Activated CD8-positive, alpha-beta T cell treated with anti-CD3 and anti-CD28 coated beads for 36 hours (primary cell): ENCODE results near the gene NBPF1. TPM values are rescaled to one million over a fixed set of nuclear protein-coding genes. Genes with fewer than 3 reads are reported as not detected.
"Not testable (repeated sequence)": the region's sequence is repeated elsewhere in the genome, so short reads cannot be mapped to it uniquely, and the experiment has no call there.

Experiments
- ATAC-seq: fragments of 200-7000 bp; cut with Tn5 transposase; one replicate; pipeline ENCODE4 v1.10.0; 2021; ENCODE audit warnings: mild to moderate bottlenecking, moderate library complexity
- CTCF ChIA-PET: fragments of 350-600 bp; sonication (Branson Sonifier 250); formaldehyde crosslinking; loops from one replicate; lab custom pipeline; 2021; ENCODE audit warnings: antibody characterized with exemption; lab: Charles Lee
- POLR2A ChIA-PET: fragments of 350-600 bp; sonication (Branson Sonifier 250); formaldehyde crosslinking; loops from one replicate; lab custom pipeline; 2021; ENCODE audit warnings: antibody characterized with exemption; lab: Charles Lee
- DNase-seq: peaks from one replicate; pipeline ENCODE4 v3.0.0-alpha.2; 2020
- H3K27ac Mint-ChIP-seq: one replicate; pipeline ENCODE4 v1.8.0; 2021; ENCODE audit warnings: mild to moderate bottlenecking, mixed read lengths
- H3K27me3 Mint-ChIP-seq: one replicate; pipeline ENCODE4 v1.8.0; 2021; ENCODE audit warnings: mixed read lengths
- H3K36me3 Mint-ChIP-seq: one replicate; pipeline ENCODE4 v1.8.0; 2021; ENCODE audit warnings: low read depth, mixed read lengths
- H3K4me1 Mint-ChIP-seq: one replicate; pipeline ENCODE4 v1.8.0; 2021; ENCODE audit warnings: low read depth, mixed read lengths
- H3K4me3 Mint-ChIP-seq: one replicate; pipeline ENCODE4 v1.8.0; 2021; ENCODE audit warnings: mild to moderate bottlenecking, moderate library complexity, mixed read lengths
- H3K9me3 Mint-ChIP-seq: one replicate; pipeline ENCODE4 v1.8.0; 2021; ENCODE audit warnings: mixed read lengths
- CTCF ChIP-seq: fragments of 200-600 bp; IDR thresholded peaks from one replicate; pipeline ENCODE4 v1.8.0; 2022; ENCODE audit warnings: antibody characterized with exemption, mild to moderate bottlenecking
- intact Hi-C: fragments of 100-400 bp; cut with micrococcal nuclease; formaldehyde crosslinking; loops from one replicate; pipeline ENCODE4 v1.10.0; 2022
- total RNA-seq, 2 experiments: library from RNA; stranded (reverse); gene quantifications; one replicate each; pipeline ENCODE4 v1.2.3, GENCODE V29; 2021

NBPF1 gene
- total RNA-seq, 2 experiments from 2014 or later = 2.8 to 3.1 TPM

GRCh38 chr1:16631248-16632043 lies 18.1 kb upstream of the NBPF1 start:
- Mint-ChIP-seq H3K27ac (no peak overlapping the region), H3K4me1 (no peaks in the 10 kb centered on the region), H3K4me3 (no peak overlapping the region), H3K9me3 (no peaks in the 10 kb centered on the region), H3K36me3 (peaks cover 18% of the 10 kb centered on the region), H3K27me3 (no peaks in the 10 kb centered on the region)
- intact Hi-C loops = no loop called here
- no peak for TF ChIP-seq CTCF
- ATAC-seq = no peak
- ChIA-PET CTCF (interaction anchor here (0.7 to 1.2 kb wide), 2 partner anchors 9 to 16 kb away, joined by 4 read pairs; no protein-coding TSS in a partner anchor), POLR2A (no interaction called here)
- peak; percentile 1 for DNase-seq

- Mint-ChIP-seq H3K4me1 (no peaks in the 10 kb centered on the region), H3K4me3 (no peak overlapping the region)
Measured at GRCh38 chr1:16630661-16631247, 17.4 kb upstream of the NBPF1 start.

GRCh38 chr1:16629916-16630530 lies 16.7 kb upstream of the NBPF1 start:
- H3K27me3 Mint-ChIP-seq, H3K27ac Mint-ChIP-seq, H3K9me3 Mint-ChIP-seq, intact Hi-C loops, POLR2A ChIA-PET, H3K4me3 Mint-ChIP-seq, ATAC-seq, H3K4me1 Mint-ChIP-seq: not testable (repeated sequence)
- CTCF ChIA-PET = interaction anchor here (1.2 kb wide), 1 partner anchor 15 kb away, joined by 4 read pairs; no protein-coding TSS in a partner anchor
- H3K36me3 Mint-ChIP-seq = peaks cover 25% of the 10 kb centered on the region
- peak; percentile 1 for DNase-seq

More at GRCh38 chr1:16630661-16631247, 17.4 kb upstream of the NBPF1 start:
- CTCF ChIA-PET = interaction anchor here (0.7 to 1.2 kb wide), 2 partner anchors 9 to 16 kb away, joined by 4 read pairs; no protein-coding TSS in a partner anchor
- Mint-ChIP-seq H3K27me3 (no peaks in the 10 kb centered on the region), H3K27ac (no peak overlapping the region), H3K36me3 (peaks cover 25% of the 10 kb centered on the region), H3K9me3 (no peaks in the 10 kb centered on the region)
- TF ChIP-seq CTCF = no peak
- POLR2A ChIA-PET = no interaction called here
- ATAC-seq = no peak
- DNase-seq = peak; percentile 1
- intact Hi-C loops = no loop called here

GRCh38 chr1:16628361-16629111 lies 15.2 kb upstream of the NBPF1 start:
- Mint-ChIP-seq H3K4me3 (no peak overlapping the region), H3K9me3 (no peaks in the 10 kb centered on the region), H3K27ac (no peak overlapping the region), H3K27me3 (no peaks in the 10 kb centered on the region), H3K4me1 (no peaks in the 10 kb centered on the region), H3K36me3 (peaks cover 19% of the 10 kb centered on the region)
- TF ChIP-seq CTCF = no peak
- CTCF ChIA-PET = no interaction called here
- no peak for ATAC-seq
- POLR2A ChIA-PET = no interaction called here
- peak; percentile 2 for DNase-seq
- intact Hi-C loops = no loop called here

GRCh38 chr1:16626409-16626983 lies 13.1 kb upstream of the NBPF1 start:
- intact Hi-C loops, ATAC-seq, H3K27me3 Mint-ChIP-seq, H3K9me3 Mint-ChIP-seq, H3K4me3 Mint-ChIP-seq, H3K4me1 Mint-ChIP-seq, H3K27ac Mint-ChIP-seq: not testable (repeated sequence)
- H3K36me3 Mint-ChIP-seq = peaks cover 16% of the 10 kb centered on the region
- DNase-seq = peak; percentile 1
- CTCF ChIA-PET = interaction anchor here (1.3 kb wide), 1 partner anchor 10 kb away, joined by 3 read pairs; no protein-coding TSS in a partner anchor
- POLR2A ChIA-PET = interaction anchor here (1.0 kb wide), 1 partner anchor 10 kb away, joined by 3 read pairs; no protein-coding TSS in a partner anchor
